Smooth muscle cell (in vitro differentiated cells): Measurements from ENCODE around the gene TNS3. TPM values are rescaled to one million over a fixed set of nuclear protein-coding genes. Genes with fewer than 3 reads are reported as not detected.

ENCODE experiments used
- DNase-seq: peaks from one replicate; lab custom pipeline; 2025; ENCODE audit not compliant: unreplicated experiment; lab: John Stamatoyannopoulos, UW
- H2AFZ ChIP-seq: fragments of 200-600 bp; sonication (generic); 2 replicates; pipeline ENCODE4 v1.6.0; 2016; ENCODE audit warnings: antibody characterized with exemption, low read depth, mild to moderate bottlenecking
- H3F3A ChIP-seq: fragments of 200-600 bp; sonication (generic); 2 replicates; pipeline ENCODE4 v1.6.0; 2017; ENCODE audit warnings: antibody characterized with exemption, low read depth
- H3K27ac ChIP-seq: fragments of 200-600 bp; sonication (generic); 2 replicates; pipeline ENCODE4 v1.5.1; 2016; ENCODE audit warnings: low read depth, mild to moderate bottlenecking
- H3K27me3 ChIP-seq: fragments of 200-600 bp; sonication (generic); 2 replicates; pipeline ENCODE4 v1.6.1; 2016; ENCODE audit warnings: low read depth, mild to moderate bottlenecking
- H3K36me3 ChIP-seq: fragments of 200-600 bp; sonication (generic); 2 replicates; pipeline ENCODE4 v1.5.1; 2016; ENCODE audit warnings: low read depth
- H3K4me1 ChIP-seq: fragments of 200-600 bp; sonication (generic); 2 replicates; pipeline ENCODE4 v1.5.1; 2016; ENCODE audit warnings: low read depth
- H3K4me2 ChIP-seq: fragments of 200-600 bp; sonication (generic); 2 replicates; pipeline ENCODE4 v1.6.0; 2016; ENCODE audit warnings: mild to moderate bottlenecking
- H3K4me3 ChIP-seq: fragments of 200-600 bp; sonication (generic); 2 replicates; pipeline ENCODE4 v1.5.1; 2016; ENCODE audit warnings: mild to moderate bottlenecking
- H3K79me2 ChIP-seq: fragments of 200-600 bp; sonication (generic); 2 replicates; pipeline ENCODE4 v1.6.0; 2016; ENCODE audit warnings: low read depth, mild to moderate bottlenecking
- H3K9ac ChIP-seq: fragments of 200-600 bp; sonication (generic); 2 replicates; pipeline ENCODE4 v1.6.0; 2016; ENCODE audit warnings: low read depth
- H3K9me3 ChIP-seq: fragments of 200-600 bp; sonication (generic); replicated peaks from 2 replicates; pipeline ENCODE4 v1.5.1; 2016; ENCODE audit warnings: low read depth
- H4K20me1 ChIP-seq: fragments of 200-600 bp; sonication (generic); 2 replicates; pipeline ENCODE4 v1.6.0; 2016; ENCODE audit warnings: low read depth
- CTCF ChIP-seq: fragments of 200-600 bp; sonication (generic); IDR thresholded peaks from 2 replicates; pipeline ENCODE4 v1.5.1; 2017; ENCODE audit warnings: borderline replicate concordance, mild to moderate bottlenecking, antibody characterized with exemption; ENCODE audit not compliant: insufficient read depth, poor library complexity, severe bottlenecking
- WGBS: methylation state at CpG from one replicate; pipeline ENCODE4 v1.1.7; 2016; ENCODE audit warnings: low lambda C conversion rate; 5-methylcytosine and 5-hydroxymethylcytosine counted together
- polyA plus RNA-seq: library from polyadenylated mRNA; unstranded; fragments of >200 nt; fragmentation: Nextera tagmentation; extraction: Ambion mirVana; gene quantifications from 2 replicates; pipeline ENCODE4 v1.2.1, GENCODE V29; 2016
- total RNA-seq: library from RNA; depleted of rRNA; stranded (reverse); fragments of >200 nt; gene quantifications from 2 replicates; pipeline ENCODE4 v1.2.3, GENCODE V29; 2014

Gene TNS3
- total and polyA plus RNA-seq, 2 experiments from 2014 or later: 32.6 to 50.5 TPM

- no peak for TF ChIP-seq CTCF
- peaks cover 66% of the 10 kb centered on the region for H3K79me2 ChIP-seq
- H2AFZ ChIP-seq: no peak overlapping the region
- peak overlapping the region; percentile 90 for H3K27ac ChIP-seq
- no peak overlapping the region for H3K4me3 ChIP-seq
- peaks cover 6% of the 10 kb centered on the region for H4K20me1 ChIP-seq
- no peaks in the 10 kb centered on the region for H3K27me3 ChIP-seq
- peak overlapping the region; percentile 77 for H3K4me2 ChIP-seq
- no peaks in the 10 kb centered on the region for H3K9me3 ChIP-seq
- 23% methylated on average over 19 of the region's 19 CpGs for WGBS
- no peak for DNase-seq
- H3K36me3 ChIP-seq: no peaks in the 10 kb centered on the region
- peaks cover 17% of the 10 kb centered on the region for H3K4me1 ChIP-seq
- H3K9ac ChIP-seq: peak overlapping the region; percentile 29
- H3F3A ChIP-seq: peaks cover 27% of the 10 kb centered on the region
Observed at GRCh38 chr7:47557694-47558670, 23.9 kb downstream of the TNS3 start.

GRCh38 chr7:47557317-47557693, 24.6 kb downstream of the TNS3 start:
- H3K4me1 ChIP-seq: peaks cover 24% of the 10 kb centered on the region
- H3K27ac ChIP-seq: peak overlapping the region; percentile 90
- whole genome bisulfite sequencing: 51% methylated on average over 4 of the region's 4 CpGs

DNA sequence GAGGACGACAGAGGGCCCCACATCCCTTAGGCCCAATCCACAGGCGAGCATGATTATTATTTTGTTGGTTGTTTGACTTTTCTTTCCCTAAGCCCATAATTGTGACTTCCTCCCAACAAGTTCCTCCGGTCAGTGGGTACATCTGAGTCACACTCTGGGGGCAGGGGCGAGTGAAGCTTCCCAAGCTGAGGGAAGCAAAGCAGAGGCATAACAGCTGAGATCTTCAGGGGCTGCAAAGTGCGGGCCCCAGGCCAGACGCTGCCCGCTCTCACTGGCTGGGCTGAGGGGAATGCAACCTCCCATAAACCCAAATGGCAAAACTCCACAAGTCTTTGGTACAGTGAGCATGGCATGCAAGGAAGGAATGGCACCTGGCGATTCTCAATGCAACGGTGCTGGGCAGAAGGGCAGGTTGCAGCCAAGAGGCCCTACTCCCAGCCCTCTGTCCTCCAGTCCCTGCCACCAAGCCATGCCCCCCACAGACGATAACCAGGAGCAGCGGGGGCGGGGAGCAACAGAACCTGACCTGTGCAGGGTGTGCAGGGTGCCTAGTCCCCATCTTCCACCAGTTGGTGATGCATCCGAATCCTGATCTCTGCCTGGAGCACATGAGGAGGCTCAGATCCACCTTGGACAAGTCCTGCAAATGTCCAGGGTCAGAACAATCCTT, 25.3 kb downstream of the TNS3 start:
- peaks cover 10% of the 10 kb centered on the region for H4K20me1 ChIP-seq
- H3K4me2 ChIP-seq: peak overlapping the region; percentile 77
- no peaks in the 10 kb centered on the region for H3K36me3 ChIP-seq
- H3K9ac ChIP-seq: peak overlapping the region; percentile 29
- H3K27ac ChIP-seq: peak overlapping the region; percentile 90
- peaks cover 29% of the 10 kb centered on the region for H3K4me1 ChIP-seq
- H3K4me3 ChIP-seq: no peak overlapping the region
- H3F3A ChIP-seq: peaks cover 28% of the 10 kb centered on the region
- 47% methylated on average over 13 of the region's 13 CpGs for WGBS
- H2AFZ ChIP-seq: no peak overlapping the region
- H3K9me3 ChIP-seq: no peaks in the 10 kb centered on the region
- DNase-seq: no peak
- TF ChIP-seq CTCF: no peak
- H3K27me3 ChIP-seq: no peaks in the 10 kb centered on the region
- peaks cover 63% of the 10 kb centered on the region for H3K79me2 ChIP-seq

More at GRCh38 chr7:47557317-47557693, 24.6 kb downstream of the TNS3 start:
- no peaks in the 10 kb centered on the region for H3K27me3 ChIP-seq
- peaks cover 10% of the 10 kb centered on the region for H4K20me1 ChIP-seq
- no peak for TF ChIP-seq CTCF
- no peaks in the 10 kb centered on the region for H3K36me3 ChIP-seq
- H3F3A ChIP-seq: peaks cover 28% of the 10 kb centered on the region
- H3K9me3 ChIP-seq: no peaks in the 10 kb centered on the region
- H3K4me2 ChIP-seq: peak overlapping the region; percentile 77
- H2AFZ ChIP-seq: no peak overlapping the region
- H3K79me2 ChIP-seq: peaks cover 61% of the 10 kb centered on the region
- DNase-seq: no peak
- no peak overlapping the region for H3K4me3 ChIP-seq
- peak overlapping the region; percentile 29 for H3K9ac ChIP-seq
